Lung (tissue), 12 donors: ENCODE results near the gene PATE3. TPM values are rescaled to one million over a fixed set of nuclear protein-coding genes. Genes with fewer than 3 reads are reported as not detected.
A peak's percentile ranks its signal among the peaks of the same experiment; 100 is the strongest.

Experiments
- ATAC-seq: fragments of 200-7000 bp; cut with Tn5 transposase; one replicate; pipeline ENCODE4 v1.9.1; 2020; ENCODE audit warnings: moderate number of reproducible peaks; ENCODE audit not compliant: insufficient read depth, low FRiP score
- DNase-seq, 3 donors: peaks; one replicate each; pipeline ENCODE4 v3.0.0-alpha.2; 2013 to 2017
- H3K27ac ChIP-seq, 2 donors: one replicate each; pipeline ENCODE4 v1.5.1; 2013; ENCODE audit warnings: mild to moderate bottlenecking in 2 of 2, moderate library complexity in 2 of 2, control low read depth in 1 of 2, inconsistent platforms in 1 of 2, low read depth in 1 of 2, low read length in 1 of 2
- H3K27me3 ChIP-seq, 3 donors: one replicate each; pipeline ENCODE4 v1.5.1; 2013; ENCODE audit warnings: low read length in 2 of 3; ENCODE audit not compliant: control insufficient read depth in 3 of 3, insufficient read depth in 3 of 3
- H3K36me3 ChIP-seq, 4 donors: one replicate each; pipeline ENCODE4 v1.5.1; 2013; ENCODE audit warnings: low read length in 4 of 4, mild to moderate bottlenecking in 1 of 4, moderate library complexity in 1 of 4; ENCODE audit not compliant: control insufficient read depth in 4 of 4, insufficient read depth in 4 of 4
- H3K4me1 ChIP-seq, 5 donors: one replicate each; pipeline ENCODE4 v1.5.1; 2013; ENCODE audit warnings: low read length in 5 of 5, mild to moderate bottlenecking in 2 of 5, moderate library complexity in 1 of 5; ENCODE audit not compliant: control insufficient read depth in 5 of 5, insufficient read depth in 5 of 5
- H3K4me3 ChIP-seq: one replicate; pipeline ENCODE4 v1.5.1; 2013; ENCODE audit warnings: mild to moderate bottlenecking, control low read depth, moderate library complexity
- H3K9ac ChIP-seq, 2 donors: one replicate each; pipeline ENCODE4 v1.5.1; 2013; ENCODE audit warnings: low read length in 2 of 2, control low read depth in 1 of 2; ENCODE audit not compliant: insufficient read depth in 1 of 2
- H3K9me3 ChIP-seq, 4 donors: one replicate each; pipeline ENCODE4 v1.5.1; 2013; ENCODE audit warnings: low read length in 3 of 4, mild to moderate bottlenecking in 1 of 4, moderate library complexity in 1 of 4; ENCODE audit not compliant: control insufficient read depth in 4 of 4, insufficient read depth in 3 of 4
- WGBS, 2 donors: extraction: QIAGEN DNeasy Blood & Tissue Kit; methylation state at CpG; one replicate each; pipeline ENCODE4 v1.1.7; 2013; 5-methylcytosine and 5-hydroxymethylcytosine counted together
- polyA plus RNA-seq, 2 donors: library from polyadenylated mRNA; stranded (reverse); fragments of 200-250 nt; gene quantifications; one replicate each; pipeline ENCODE4 v1.2.1, GENCODE V29; 2013
- total RNA-seq, 2 donors: library from RNA; depleted of rRNA in 1 of 2; stranded (reverse); fragments of >200 nt in 1 of 2; gene quantifications; one replicate each; pipeline ENCODE4 v1.2.1, GENCODE V29; 2014 to 2021
- TF ChIP-seq, protein P1 (sequence below): IDR thresholded peaks from 2 replicates; pipeline ENCODE4 v1.5.1; 2012; ENCODE audit warnings: mild to moderate bottlenecking; ENCODE audit errors: control extremely low read depth, extremely low read depth
- donor health status: control.
- donor health status: control.
- donor health status: Bipolar disorder and iron deficiency.
- donor health status: healthy.
- donor health status: DM: yes; HTN: yes; CAD: no.

Gene PATE3
- total and polyA plus RNA-seq, 4 donors, result not detected

DNA sequence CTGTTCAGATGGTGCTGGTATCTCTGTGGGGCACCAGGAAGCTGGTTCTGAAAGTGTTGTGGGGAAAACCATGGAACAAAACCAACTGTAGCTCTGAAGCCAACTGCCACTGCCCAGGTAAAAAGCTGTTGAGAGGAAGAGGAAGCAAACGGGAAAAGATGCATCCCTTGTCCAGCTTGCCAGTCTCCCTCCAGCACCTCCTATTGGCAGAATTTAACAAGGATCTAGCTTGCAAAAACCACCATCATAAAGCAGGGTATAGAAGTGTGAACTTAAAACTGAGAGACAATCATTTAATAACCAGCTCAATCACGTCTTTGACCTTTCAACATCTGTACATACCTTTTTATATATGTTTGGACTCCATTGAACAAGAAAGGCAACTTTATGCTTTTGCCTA, 37.3 kb upstream of the PATE3 start:
- H3K4me3 ChIP-seq, result no peak overlapping the region
- no peaks in the 10 kb centered on the region for H3K36me3 ChIP-seq
- H3K4me1 ChIP-seq, result no peaks in the 10 kb centered on the region
- H3K27me3 ChIP-seq, result no peaks in the 10 kb centered on the region
- DNase-seq, result no peak
- no peak overlapping the region for H3K9ac ChIP-seq
- H3K27ac ChIP-seq, result no peak overlapping the region
- 45 to 62% methylated on average over 2 of the region's 2 CpGs for WGBS, 2 donors
- no peak for ATAC-seq
- TF ChIP-seq, protein P1, sequence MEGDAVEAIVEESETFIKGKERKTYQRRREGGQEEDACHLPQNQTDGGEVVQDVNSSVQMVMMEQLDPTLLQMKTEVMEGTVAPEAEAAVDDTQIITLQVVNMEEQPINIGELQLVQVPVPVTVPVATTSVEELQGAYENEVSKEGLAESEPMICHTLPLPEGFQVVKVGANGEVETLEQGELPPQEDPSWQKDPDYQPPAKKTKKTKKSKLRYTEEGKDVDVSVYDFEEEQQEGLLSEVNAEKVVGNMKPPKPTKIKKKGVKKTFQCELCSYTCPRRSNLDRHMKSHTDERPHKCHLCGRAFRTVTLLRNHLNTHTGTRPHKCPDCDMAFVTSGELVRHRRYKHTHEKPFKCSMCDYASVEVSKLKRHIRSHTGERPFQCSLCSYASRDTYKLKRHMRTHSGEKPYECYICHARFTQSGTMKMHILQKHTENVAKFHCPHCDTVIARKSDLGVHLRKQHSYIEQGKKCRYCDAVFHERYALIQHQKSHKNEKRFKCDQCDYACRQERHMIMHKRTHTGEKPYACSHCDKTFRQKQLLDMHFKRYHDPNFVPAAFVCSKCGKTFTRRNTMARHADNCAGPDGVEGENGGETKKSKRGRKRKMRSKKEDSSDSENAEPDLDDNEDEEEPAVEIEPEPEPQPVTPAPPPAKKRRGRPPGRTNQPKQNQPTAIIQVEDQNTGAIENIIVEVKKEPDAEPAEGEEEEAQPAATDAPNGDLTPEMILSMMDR, result no peak
- H3K9me3 ChIP-seq, result no peaks in the 10 kb centered on the region

DNA sequence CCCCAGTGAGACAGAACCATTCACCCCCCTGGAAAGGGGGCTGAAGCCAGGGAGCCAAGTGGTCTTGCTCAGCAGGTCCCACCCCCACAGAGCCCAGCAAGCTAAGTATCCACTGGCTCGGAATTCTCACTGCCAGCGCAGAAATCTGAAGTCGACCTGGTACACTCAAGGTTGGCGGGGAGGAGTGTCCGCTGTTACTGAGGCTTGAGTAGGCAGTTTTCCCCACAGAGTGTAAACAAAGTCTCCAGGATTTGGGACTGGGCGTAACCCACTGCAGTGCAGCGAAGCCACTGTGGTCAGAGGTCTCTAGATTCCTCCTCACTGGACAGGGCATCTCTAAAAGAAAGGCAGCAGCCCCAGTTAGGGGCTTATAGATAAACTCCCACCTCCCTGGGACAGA, 31.9 kb upstream of the PATE3 start:
- Histone ChIP-seq H3K9me3 (no peaks in the 10 kb centered on the region), H3K4me1 (no peaks in the 10 kb centered on the region), H3K27ac (no peak overlapping the region), H3K36me3 (no peaks in the 10 kb centered on the region), H3K9ac (no peak overlapping the region), H3K27me3 (no peaks in the 10 kb centered on the region), H3K4me3 (no peak overlapping the region)
- ATAC-seq (peak; percentile 75), DNase-seq (peak in 2 of 3 donors; percentile 12 to 44)
- 59 to 86% methylated on average over 7 of the region's 7 CpGs for WGBS, 2 donors
- TF ChIP-seq, protein P1, result no peak

DNA sequence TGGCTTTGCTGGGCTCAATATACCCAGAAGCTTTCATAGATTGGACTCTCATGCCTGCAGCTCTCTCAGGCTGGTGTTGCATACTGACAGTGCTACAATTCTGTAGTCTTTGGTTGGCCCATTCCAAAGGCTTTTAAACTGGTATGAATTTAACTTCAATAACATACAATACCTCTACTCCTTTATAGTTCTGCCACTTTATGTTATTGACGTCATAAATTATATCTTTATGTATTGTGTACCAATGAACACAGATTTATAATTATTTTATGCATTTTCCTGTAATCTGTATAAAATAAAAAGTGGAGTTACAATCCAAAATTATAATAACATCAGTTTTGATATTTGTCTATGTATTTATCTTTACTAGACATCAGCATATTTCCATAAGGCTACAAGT, 25.5 kb upstream of the PATE3 start:
- H3K27ac ChIP-seq, result no peak overlapping the region
- peaks cover 0 to 10% (median 0%) of the 10 kb centered on the region in 5 donors for H3K4me1 ChIP-seq
- H3K9ac ChIP-seq, result no peak overlapping the region
- TF ChIP-seq, protein P1, result no peak
- H3K36me3 ChIP-seq, result no peaks in the 10 kb centered on the region
- WGBS, 2 donors, result 85 to 91% methylated on average over 1 of the region's 1 CpG
- no peak for ATAC-seq
- H3K9me3 ChIP-seq, result no peaks in the 10 kb centered on the region
- no peaks in the 10 kb centered on the region for H3K27me3 ChIP-seq
- no peak for DNase-seq
- H3K4me3 ChIP-seq, result no peak overlapping the region

DNA sequence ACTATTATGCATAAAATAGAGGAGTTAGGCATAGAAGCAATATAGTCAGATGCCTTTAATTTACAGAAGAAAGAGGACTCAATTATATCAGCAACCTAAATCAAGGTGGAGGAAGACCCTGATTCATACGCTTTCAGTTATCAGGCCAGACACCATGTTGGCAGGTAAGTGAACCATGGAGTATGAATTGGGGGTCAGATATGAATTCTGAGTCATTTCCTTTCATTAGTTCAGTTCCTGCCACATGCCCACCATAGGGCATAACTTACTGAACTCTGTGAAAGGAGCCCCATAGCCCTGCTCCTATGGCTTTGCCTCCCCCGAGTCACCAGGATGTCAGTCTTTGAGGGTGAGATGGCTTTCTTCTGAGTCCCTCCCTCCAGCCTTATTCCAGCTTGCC, 24.4 kb upstream of the PATE3 start:
- no peaks in the 10 kb centered on the region for H3K9me3 ChIP-seq
- no peaks in the 10 kb centered on the region for H3K36me3 ChIP-seq
- ATAC-seq, result no peak
- 82 to 91% methylated on average over 2 of the region's 2 CpGs for WGBS, 2 donors
- no peak overlapping the region for H3K4me3 ChIP-seq
- H3K27ac ChIP-seq, result no peak overlapping the region
- H3K4me1 ChIP-seq, result peaks cover 0 to 10% (median 0%) of the 10 kb centered on the region in 5 donors
- no peak for DNase-seq
- H3K27me3 ChIP-seq, result no peaks in the 10 kb centered on the region
- TF ChIP-seq, protein P1, result no peak
- H3K9ac ChIP-seq, result no peak overlapping the region
